ENCODE measurements around the gene RAPGEF4. TPM values are rescaled to one million over a fixed set of nuclear protein-coding genes. Genes with fewer than 3 reads are reported as not detected.

Gene RAPGEF4
- total and polyA plus RNA-seq, 4 donors = 6.4 to 33.5 (median 8.6) TPM

DNA sequence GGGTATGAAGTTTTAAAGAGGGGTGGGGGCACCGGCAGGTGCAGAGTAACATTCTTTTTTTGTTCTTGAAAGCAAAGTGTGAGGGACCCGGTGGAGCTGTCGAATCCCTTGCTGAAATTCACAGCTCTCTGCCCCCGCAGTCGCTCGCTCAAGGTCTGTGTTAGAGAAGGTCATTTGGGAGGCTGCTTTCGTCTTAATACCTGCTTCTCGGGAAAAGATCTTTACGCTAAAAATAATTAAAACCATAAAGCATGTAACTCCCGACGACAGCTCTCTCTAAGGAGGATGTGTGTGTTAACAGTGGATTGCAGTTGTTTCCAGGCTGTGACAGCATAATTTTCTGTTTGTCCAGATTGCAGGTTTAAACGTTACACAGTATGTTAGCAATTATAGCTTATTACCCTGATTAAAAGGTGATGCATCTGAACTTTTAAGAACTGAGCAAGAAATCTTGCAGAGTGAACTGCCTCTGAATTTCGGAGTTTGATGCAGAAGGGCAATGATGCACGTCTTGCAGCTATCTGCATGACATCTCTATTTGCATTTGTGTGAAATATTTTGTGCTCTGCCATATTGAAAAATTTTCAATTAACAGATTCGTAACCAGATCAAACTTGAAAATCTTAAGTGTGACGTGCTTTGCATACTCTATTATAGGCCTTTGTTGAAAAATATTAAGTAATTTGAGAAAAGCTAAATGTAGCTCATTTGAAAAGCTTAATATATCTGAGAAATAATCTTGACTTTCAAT, 954 bp downstream of the RAPGEF4 start:
- DNase-seq (no peak), ATAC-seq (ENCODE audit: insufficient read depth, low FRiP score) (no peak)
- H3K27me3 ChIP-seq (ENCODE audit: control insufficient read depth in 3 of 3, insufficient read depth in 3 of 3, low read length in 2 of 3) = peaks cover 0 to 46% (median 34%) of the 10 kb centered on the region in 3 donors
- peaks cover 0 to 10% (median 4%) of the 10 kb centered on the region in 5 donors for H3K4me1 ChIP-seq (ENCODE audit: control insufficient read depth in 5 of 5, insufficient read depth in 5 of 5, low read length in 5 of 5)
- WGBS, 2 donors = 32% methylated on average over 16 of the region's 16 CpGs
- no peak overlapping the region for H3K27ac ChIP-seq (ENCODE audit: low read depth in 1 of 2, low read length in 1 of 2)
- H3K9me3 ChIP-seq (ENCODE audit: control insufficient read depth in 4 of 4, insufficient read depth in 3 of 4, low read length in 3 of 4) = no peaks in the 10 kb centered on the region
- no peaks in the 10 kb centered on the region for H3K36me3 ChIP-seq (ENCODE audit: control insufficient read depth in 4 of 4, insufficient read depth in 4 of 4, low read length in 4 of 4)
- no peak overlapping the region for H3K4me3 ChIP-seq
- peak overlapping the region in 1 of 2 donors; percentile 42 for H3K9ac ChIP-seq (ENCODE audit: insufficient read depth in 1 of 2, low read length in 2 of 2)
- TF ChIP-seq, protein P1, sequence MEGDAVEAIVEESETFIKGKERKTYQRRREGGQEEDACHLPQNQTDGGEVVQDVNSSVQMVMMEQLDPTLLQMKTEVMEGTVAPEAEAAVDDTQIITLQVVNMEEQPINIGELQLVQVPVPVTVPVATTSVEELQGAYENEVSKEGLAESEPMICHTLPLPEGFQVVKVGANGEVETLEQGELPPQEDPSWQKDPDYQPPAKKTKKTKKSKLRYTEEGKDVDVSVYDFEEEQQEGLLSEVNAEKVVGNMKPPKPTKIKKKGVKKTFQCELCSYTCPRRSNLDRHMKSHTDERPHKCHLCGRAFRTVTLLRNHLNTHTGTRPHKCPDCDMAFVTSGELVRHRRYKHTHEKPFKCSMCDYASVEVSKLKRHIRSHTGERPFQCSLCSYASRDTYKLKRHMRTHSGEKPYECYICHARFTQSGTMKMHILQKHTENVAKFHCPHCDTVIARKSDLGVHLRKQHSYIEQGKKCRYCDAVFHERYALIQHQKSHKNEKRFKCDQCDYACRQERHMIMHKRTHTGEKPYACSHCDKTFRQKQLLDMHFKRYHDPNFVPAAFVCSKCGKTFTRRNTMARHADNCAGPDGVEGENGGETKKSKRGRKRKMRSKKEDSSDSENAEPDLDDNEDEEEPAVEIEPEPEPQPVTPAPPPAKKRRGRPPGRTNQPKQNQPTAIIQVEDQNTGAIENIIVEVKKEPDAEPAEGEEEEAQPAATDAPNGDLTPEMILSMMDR (IDR thresholded peaks at IDR 0.05; ENCODE audit: control extremely low read depth, extremely low read depth) = no peak

DNA sequence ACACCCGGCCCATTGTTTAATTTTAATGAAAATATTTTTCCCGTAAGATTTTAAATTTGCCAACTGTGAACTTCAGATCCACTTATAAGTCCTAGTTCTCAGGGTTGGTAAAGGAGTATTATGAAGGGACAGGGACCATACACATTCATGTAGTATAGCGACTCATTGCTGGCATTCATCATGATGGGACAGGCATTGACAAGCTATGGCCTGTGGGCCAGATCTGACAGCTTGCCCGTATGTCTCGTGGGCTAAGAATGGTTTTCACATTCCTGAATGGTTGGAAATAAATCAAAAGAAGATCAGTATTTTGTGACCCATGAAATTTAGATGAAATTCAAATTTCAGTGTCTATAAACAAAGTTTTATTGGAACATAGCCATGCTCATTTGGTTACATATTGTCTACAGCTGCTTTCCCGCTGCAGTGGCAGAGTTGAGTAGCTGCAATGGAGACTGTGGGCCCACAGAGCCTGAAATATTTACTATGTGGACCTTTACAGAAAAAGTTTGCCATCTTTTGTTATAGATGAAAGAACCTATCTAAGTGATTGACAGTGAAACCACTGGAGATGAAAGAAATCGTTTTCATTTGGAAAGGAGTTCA, 4.1 kb downstream of the RAPGEF4 start:
- WGBS, 2 donors = 89 to 93% methylated on average over 7 of the region's 7 CpGs
- TF ChIP-seq, protein P1 (IDR thresholded peaks at IDR 0.05; ENCODE audit: control extremely low read depth, extremely low read depth) = no peak
- Histone ChIP-seq H3K27ac (ENCODE audit: low read depth in 1 of 2, low read length in 1 of 2) (no peak overlapping the region), H3K9me3 (ENCODE audit: control insufficient read depth in 4 of 4, insufficient read depth in 3 of 4, low read length in 3 of 4) (no peaks in the 10 kb centered on the region), H3K27me3 (ENCODE audit: control insufficient read depth in 3 of 3, insufficient read depth in 3 of 3, low read length in 2 of 3) (peaks cover 0 to 34% (median 26%) of the 10 kb centered on the region in 3 donors), H3K9ac (ENCODE audit: insufficient read depth in 1 of 2, low read length in 2 of 2) (no peak overlapping the region), H3K4me1 (ENCODE audit: control insufficient read depth in 5 of 5, insufficient read depth in 5 of 5, low read length in 5 of 5) (peaks cover 0 to 10% (median 4%) of the 10 kb centered on the region in 5 donors), H3K4me3 (no peak overlapping the region), H3K36me3 (ENCODE audit: control insufficient read depth in 4 of 4, insufficient read depth in 4 of 4, low read length in 4 of 4) (no peaks in the 10 kb centered on the region)
- no peak for ATAC-seq (ENCODE audit: insufficient read depth, low FRiP score)
- DNase-seq = no peak

DNA sequence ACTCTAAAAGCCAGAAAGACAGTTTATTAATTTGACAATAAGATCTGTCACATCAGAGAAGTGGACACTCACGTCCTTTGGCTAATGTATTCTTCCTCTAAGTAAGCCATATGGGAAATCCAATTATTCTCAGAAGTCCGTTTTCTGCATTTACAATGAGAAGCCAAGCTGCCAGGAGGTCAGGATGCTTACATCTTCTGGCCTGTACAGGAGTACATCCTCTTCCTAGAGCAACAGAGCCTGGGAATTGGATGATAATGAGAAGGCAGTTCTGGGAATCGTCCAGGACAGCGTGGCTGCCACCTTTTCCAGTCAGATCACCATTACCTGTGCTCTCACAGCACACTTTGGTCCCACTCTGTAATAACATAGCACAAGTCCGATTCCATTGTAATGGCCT, 5.2 kb downstream of the RAPGEF4 start:
- Histone ChIP-seq H3K4me3 (no peak overlapping the region), H3K27me3 (ENCODE audit: control insufficient read depth in 3 of 3, insufficient read depth in 3 of 3, low read length in 2 of 3) (peaks cover 0 to 29% (median 23%) of the 10 kb centered on the region in 3 donors), H3K36me3 (ENCODE audit: control insufficient read depth in 4 of 4, insufficient read depth in 4 of 4, low read length in 4 of 4) (no peaks in the 10 kb centered on the region), H3K9ac (ENCODE audit: insufficient read depth in 1 of 2, low read length in 2 of 2) (no peak overlapping the region), H3K27ac (ENCODE audit: low read depth in 1 of 2, low read length in 1 of 2) (no peak overlapping the region), H3K4me1 (ENCODE audit: control insufficient read depth in 5 of 5, insufficient read depth in 5 of 5, low read length in 5 of 5) (peaks cover 0 to 5% (median 3%) of the 10 kb centered on the region in 5 donors), H3K9me3 (ENCODE audit: control insufficient read depth in 4 of 4, insufficient read depth in 3 of 4, low read length in 3 of 4) (no peaks in the 10 kb centered on the region)
- ATAC-seq (ENCODE audit: insufficient read depth, low FRiP score) (no peak), DNase-seq (no peak)
- WGBS, 2 donors = 87 to 91% methylated on average over 5 of the region's 5 CpGs
- TF ChIP-seq, protein P1 (IDR thresholded peaks at IDR 0.05; ENCODE audit: control extremely low read depth, extremely low read depth) = no peak
